IPS-15b (cell line): ENCODE measurements around the gene NOSTRIN.
"Not testable (repeated sequence)": the region's sequence is repeated elsewhere in the genome, so short reads cannot be mapped to it uniquely, and the experiment has no call there.

Experiments
- H3K27me3 ChIP-seq: one replicate; pipeline ENCODE4 v1.6.1; 2013; ENCODE audit warnings: low read length; ENCODE audit not compliant: control insufficient read depth, insufficient read depth
- H3K36me3 ChIP-seq: one replicate; pipeline ENCODE4 v1.6.1; 2013; ENCODE audit warnings: low read length; ENCODE audit not compliant: control insufficient read depth, insufficient read depth
- H3K4me1 ChIP-seq: one replicate; pipeline ENCODE4 v1.6.1; 2013; ENCODE audit warnings: mild to moderate bottlenecking, low read length; ENCODE audit not compliant: control insufficient read depth, insufficient read depth
- H3K4me3 ChIP-seq: one replicate; pipeline ENCODE4 v1.5.1; 2013; ENCODE audit warnings: low read depth, low read length
- H3K9ac ChIP-seq: one replicate; pipeline ENCODE4 v1.6.1; 2013; ENCODE audit warnings: low read depth, mild to moderate bottlenecking, low read length
- H3K9me3 ChIP-seq: one replicate; pipeline ENCODE4 v1.6.1; 2013; ENCODE audit warnings: mild to moderate bottlenecking, low read length; ENCODE audit not compliant: control insufficient read depth, insufficient read depth

The NOSTRIN gene

GRCh38 chr2:168801961-168802858, at the start of gene NOSTRIN:
Gene NOSTRIN (plus strand): TSS chr2:168802637. CDS start chr2:168802647, 10 bp downstream.
- H3K9me3 ChIP-seq: no peaks in the 10 kb centered on the region
- H3K36me3 ChIP-seq: no peaks in the 10 kb centered on the region
- peaks cover 20% of the 10 kb centered on the region for H3K4me1 ChIP-seq
- H3K4me3 ChIP-seq: no peak within 1 kb of the TSS
- no peaks in the 10 kb centered on the region for H3K27me3 ChIP-seq
- H3K9ac ChIP-seq: no peak within 1 kb of the TSS

- no peaks in the 10 kb centered on the region for H3K27me3 ChIP-seq
- H3K9me3 ChIP-seq: no peaks in the 10 kb centered on the region
- no peaks in the 10 kb centered on the region for H3K36me3 ChIP-seq
- H3K9ac ChIP-seq: no peak overlapping the region
- H3K4me3 ChIP-seq: no peak overlapping the region
- peaks cover 5% of the 10 kb centered on the region for H3K4me1 ChIP-seq
Measured at GRCh38 chr2:168753765-168754329, 48.6 kb upstream of the NOSTRIN start.

GRCh38 chr2:168757223-168757622, 45.2 kb upstream of the NOSTRIN start:
- Histone ChIP-seq H3K4me3 (no peak overlapping the region), H3K4me1 (no peaks in the 10 kb centered on the region), H3K9ac (no peak overlapping the region), H3K9me3 (no peaks in the 10 kb centered on the region), H3K36me3 (no peaks in the 10 kb centered on the region), H3K27me3 (no peaks in the 10 kb centered on the region)

GRCh38 chr2:168758970-168759820, 43.2 kb upstream of the NOSTRIN start:
- Histone ChIP-seq H3K4me3 (no peak overlapping the region), H3K9me3 (no peaks in the 10 kb centered on the region), H3K27me3 (no peaks in the 10 kb centered on the region), H3K9ac (no peak overlapping the region), H3K36me3 (no peaks in the 10 kb centered on the region), H3K4me1 (no peaks in the 10 kb centered on the region)

GRCh38 chr2:168765401-168765800, 37.0 kb upstream of the NOSTRIN start:
- no peak overlapping the region for H3K9ac ChIP-seq
- H3K27me3 ChIP-seq: no peaks in the 10 kb centered on the region
- H3K4me3 ChIP-seq: no peak overlapping the region
- no peaks in the 10 kb centered on the region for H3K36me3 ChIP-seq
- no peaks in the 10 kb centered on the region for H3K4me1 ChIP-seq
- no peaks in the 10 kb centered on the region for H3K9me3 ChIP-seq

- H3K36me3 ChIP-seq: no peaks in the 10 kb centered on the region
- H3K9ac ChIP-seq: no peak overlapping the region
- no peaks in the 10 kb centered on the region for H3K9me3 ChIP-seq
- H3K27me3 ChIP-seq: no peaks in the 10 kb centered on the region
- H3K4me1 ChIP-seq: no peaks in the 10 kb centered on the region
- H3K4me3 ChIP-seq: no peak overlapping the region
Measured at GRCh38 chr2:168766600-168766999, 35.8 kb upstream of the NOSTRIN start.

- H3K9me3 ChIP-seq: no peaks in the 10 kb centered on the region
- H3K36me3 ChIP-seq: no peaks in the 10 kb centered on the region
- no peak overlapping the region for H3K9ac ChIP-seq
- no peaks in the 10 kb centered on the region for H3K4me1 ChIP-seq
- H3K27me3 ChIP-seq: no peaks in the 10 kb centered on the region
- no peak overlapping the region for H3K4me3 ChIP-seq
Measured at GRCh38 chr2:168767258-168767657, 35.2 kb upstream of the NOSTRIN start.

GRCh38 chr2:168768357-168768756, 34.1 kb upstream of the NOSTRIN start:
- H3K9me3 ChIP-seq, H3K9ac ChIP-seq, H3K4me1 ChIP-seq, H3K27me3 ChIP-seq, H3K36me3 ChIP-seq, H3K4me3 ChIP-seq: not testable (repeated sequence)

GRCh38 chr2:168770796-168771195, 31.6 kb upstream of the NOSTRIN start:
- Histone ChIP-seq H3K4me1 (peaks cover 6% of the 10 kb centered on the region), H3K9me3 (no peaks in the 10 kb centered on the region), H3K9ac (no peak overlapping the region), H3K27me3 (no peaks in the 10 kb centered on the region), H3K36me3 (no peaks in the 10 kb centered on the region), H3K4me3 (no peak overlapping the region)

- H3K36me3 ChIP-seq: no peaks in the 10 kb centered on the region
- H3K9ac ChIP-seq: no peak overlapping the region
Measured at GRCh38 chr2:168772704-168773103, 29.7 kb upstream of the NOSTRIN start.

GRCh38 chr2:168773128-168773527, 29.3 kb upstream of the NOSTRIN start:
- no peaks in the 10 kb centered on the region for H3K27me3 ChIP-seq
- H3K36me3 ChIP-seq: no peaks in the 10 kb centered on the region
- H3K4me1 ChIP-seq: peaks cover 6% of the 10 kb centered on the region
- H3K9me3 ChIP-seq: no peaks in the 10 kb centered on the region
- H3K4me3 ChIP-seq: no peak overlapping the region
- H3K9ac ChIP-seq: no peak overlapping the region

More at GRCh38 chr2:168772704-168773103, 29.7 kb upstream of the NOSTRIN start:
- Histone ChIP-seq H3K9me3 (no peaks in the 10 kb centered on the region), H3K4me1 (peaks cover 6% of the 10 kb centered on the region), H3K4me3 (no peak overlapping the region), H3K27me3 (no peaks in the 10 kb centered on the region)
